Caco-2 (cell line): ENCODE results near the gene AP3B1. TPM values are rescaled to one million over a fixed set of nuclear protein-coding genes. Genes with fewer than 3 reads are reported as not detected.

Experiments used
- BruUV-seq: library from RNA; stranded (reverse); fragments of 400-500 nt; replicated peaks from 2 replicates; lab custom pipeline; 2021; lab: Mats Ljungman, UMichigan
- CTCF ChIA-PET: fragments of 300-600 bp; sonication (Branson Sonifier 250); formaldehyde crosslinking; loops from one replicate; lab custom pipeline; 2022; ENCODE audit warnings: antibody characterized with exemption; lab: Charles Lee
- POLR2A ChIA-PET: fragments of 300-600 bp; sonication (Branson Sonifier 250); formaldehyde crosslinking; loops from one replicate; lab custom pipeline; 2022; ENCODE audit warnings: antibody characterized with exemption; lab: Charles Lee
- DNase-seq, 2 experiments: peaks; one replicate each; pipeline versions ENCODE4 v3.0.0 to v3.0.0-alpha.2; 2020 to 2022
- H3K27me3 ChIP-seq: replicated peaks from 2 replicates; pipeline ENCODE4 v1.6.0; 2011; ENCODE audit warnings: low read length; ENCODE audit not compliant: control insufficient read depth, insufficient read depth
- H3K36me3 ChIP-seq: 2 replicates; pipeline ENCODE4 v1.5.1; 2011; ENCODE audit warnings: low read length; ENCODE audit not compliant: control insufficient read depth, insufficient read depth
- H3K4me1 ChIP-seq: fragments of 250-450 bp; sonication (Bioruptor Pico); 2 replicates; pipeline ENCODE4 v1.5.1; 2020; ENCODE audit warnings: mild to moderate bottlenecking
- H3K4me3 ChIP-seq: 2 replicates; pipeline ENCODE4 v1.5.1; 2011; ENCODE audit warnings: low read depth, mild to moderate bottlenecking, control low read depth, low read length
- H3K9me3 ChIP-seq: fragments of 250-450 bp; sonication (Bioruptor Pico); 2 replicates; pipeline ENCODE4 v1.5.1; 2020; ENCODE audit warnings: mild to moderate bottlenecking, moderate library complexity
- H3K27ac Mint-ChIP-seq: one replicate; pipeline ENCODE4 v1.8.0; 2022; ENCODE audit warnings: mixed read lengths; ENCODE audit not compliant: unreplicated experiment
- H3K27me3 Mint-ChIP-seq: one replicate; pipeline ENCODE4 v1.8.0; 2022; ENCODE audit warnings: mixed read lengths; ENCODE audit not compliant: insufficient read depth, unreplicated experiment
- H3K36me3 Mint-ChIP-seq: one replicate; pipeline ENCODE4 v1.8.0; 2022; ENCODE audit warnings: mild to moderate bottlenecking, mixed read lengths; ENCODE audit not compliant: insufficient read depth, unreplicated experiment
- H3K4me1 Mint-ChIP-seq: one replicate; pipeline ENCODE4 v1.8.0; 2022; ENCODE audit warnings: low read depth, mixed read lengths; ENCODE audit not compliant: unreplicated experiment
- H3K4me3 Mint-ChIP-seq: one replicate; pipeline ENCODE4 v1.8.0; 2022; ENCODE audit warnings: mild to moderate bottlenecking, moderate library complexity, mixed read lengths; ENCODE audit not compliant: unreplicated experiment
- H3K9me3 Mint-ChIP-seq: one replicate; pipeline ENCODE4 v1.8.0; 2022; ENCODE audit warnings: mixed read lengths; ENCODE audit not compliant: unreplicated experiment
- CTCF ChIP-seq, 2 experiments: fragments of 200-600 bp in 1 of 2; IDR thresholded peaks; 1 replicate in 1 of 2; 2 replicates in 1 of 2; pipeline versions ENCODE4 v1.5.1 to v1.8.0; 2011 to 2022; ENCODE audit warnings: antibody characterized with exemption in 1 of 2, control low read depth in 1 of 2, inconsistent platforms in 1 of 2, low read depth in 1 of 2, low read length in 1 of 2, mild to moderate bottlenecking in 1 of 2, moderate library complexity in 1 of 2; ENCODE audit not compliant: insufficient read depth in 1 of 2, severe bottlenecking in 1 of 2, unreplicated experiment in 1 of 2
- intact Hi-C: fragments of 100-400 bp; cut with micrococcal nuclease; formaldehyde crosslinking; loops from one replicate; pipeline ENCODE4 v1.10.0; 2022; ENCODE audit not compliant: unreplicated experiment
- total RNA-seq: library from RNA; stranded (reverse); gene quantifications from 2 replicates; pipeline ENCODE4 v1.2.3, GENCODE V29; 2022

The AP3B1 gene
- total RNA-seq, 1 experiment from 2014 or later, result 52.7 TPM

GRCh38 chr5:78286290-78286689 is 8.2 kb downstream of the AP3B1 start:
- no TSS peak for BruUV-seq
- Mint-ChIP-seq H3K4me1 (peaks cover 22% of the 10 kb centered on the region), H3K9me3 (no peaks in the 10 kb centered on the region), H3K27me3 (no peaks in the 10 kb centered on the region), H3K36me3 (no peaks in the 10 kb centered on the region), H3K4me3 (no peak overlapping the region), H3K27ac (no peak overlapping the region)
- TF ChIP-seq CTCF (IDR thresholded peaks at IDR 0.05; ENCODE audit: insufficient read depth in 1 of 2, low read depth in 1 of 2, low read length in 1 of 2, severe bottlenecking in 1 of 2, unreplicated experiment in 1 of 2), result no peak
- H3K4me3 ChIP-seq, result no peak overlapping the region
- no peaks in the 10 kb centered on the region for H3K9me3 ChIP-seq
- no peaks in the 10 kb centered on the region for H3K36me3 ChIP-seq
- CTCF ChIA-PET, result no interaction called here
- no peaks in the 10 kb centered on the region for H3K4me1 ChIP-seq
- H3K27me3 ChIP-seq, result no peaks in the 10 kb centered on the region
- POLR2A ChIA-PET, result no interaction called here
- intact Hi-C loops, result no loop called here
- DNase-seq, result no peak

GRCh38 chr5:78283802-78284201 is 10.7 kb downstream of the AP3B1 start:
- Histone ChIP-seq H3K36me3 (no peaks in the 10 kb centered on the region), H3K4me3 (no peak overlapping the region), H3K4me1 (no peaks in the 10 kb centered on the region), H3K27me3 (no peaks in the 10 kb centered on the region), H3K9me3 (no peaks in the 10 kb centered on the region)
- POLR2A ChIA-PET, result no interaction called here
- Mint-ChIP-seq H3K36me3 (no peaks in the 10 kb centered on the region), H3K27ac (no peak overlapping the region), H3K9me3 (no peaks in the 10 kb centered on the region), H3K4me1 (peaks cover 22% of the 10 kb centered on the region), H3K4me3 (no peak overlapping the region), H3K27me3 (no peaks in the 10 kb centered on the region)
- intact Hi-C loops, result no loop called here
- TF ChIP-seq CTCF (IDR thresholded peaks at IDR 0.05; ENCODE audit: insufficient read depth in 1 of 2, low read depth in 1 of 2, low read length in 1 of 2, severe bottlenecking in 1 of 2, unreplicated experiment in 1 of 2), result no peak
- DNase-seq, result no peak
- CTCF ChIA-PET, result no interaction called here
- BruUV-seq, result no TSS peak

GRCh38 chr5:78283105-78283504 is 11.4 kb downstream of the AP3B1 start:
- no peak overlapping the region for H3K4me3 Mint-ChIP-seq
- H3K27ac Mint-ChIP-seq, result no peak overlapping the region
- no peaks in the 10 kb centered on the region for H3K36me3 Mint-ChIP-seq
- CTCF ChIA-PET, result no interaction called here
- Histone ChIP-seq H3K4me3 (no peak overlapping the region), H3K27me3 (no peaks in the 10 kb centered on the region), H3K9me3 (no peaks in the 10 kb centered on the region), H3K36me3 (no peaks in the 10 kb centered on the region), H3K4me1 (peaks cover under 1% of the 10 kb centered on the region; the same call in 1 of the 2 replicates)
- DNase-seq, result no peak
- POLR2A ChIA-PET, result interaction anchor here (0.6 kb wide), 1 partner anchor 354 kb away, joined by 4 read pairs; no protein-coding TSS in a partner anchor
- no TSS peak for BruUV-seq
- intact Hi-C loops, result no loop called here
- H3K9me3 Mint-ChIP-seq, result no peaks in the 10 kb centered on the region
- peaks cover 22% of the 10 kb centered on the region for H3K4me1 Mint-ChIP-seq
- no peak for TF ChIP-seq CTCF (IDR thresholded peaks at IDR 0.05; ENCODE audit: insufficient read depth in 1 of 2, low read depth in 1 of 2, low read length in 1 of 2, severe bottlenecking in 1 of 2, unreplicated experiment in 1 of 2)
- H3K27me3 Mint-ChIP-seq, result no peaks in the 10 kb centered on the region
